Activated gamma-delta T cell treated with anti-CD3 and anti-CD28 coated beads, Interleukin-2, amount 50 U/mL, for 16 hours (primary cell): ENCODE results near the gene AXIN1.

Source experiments
- DNase-seq: peaks from one replicate; pipeline ENCODE4 v3.0.0-alpha.2; 2020; ENCODE audit warnings: low read depth

Gene AXIN1

DNA sequence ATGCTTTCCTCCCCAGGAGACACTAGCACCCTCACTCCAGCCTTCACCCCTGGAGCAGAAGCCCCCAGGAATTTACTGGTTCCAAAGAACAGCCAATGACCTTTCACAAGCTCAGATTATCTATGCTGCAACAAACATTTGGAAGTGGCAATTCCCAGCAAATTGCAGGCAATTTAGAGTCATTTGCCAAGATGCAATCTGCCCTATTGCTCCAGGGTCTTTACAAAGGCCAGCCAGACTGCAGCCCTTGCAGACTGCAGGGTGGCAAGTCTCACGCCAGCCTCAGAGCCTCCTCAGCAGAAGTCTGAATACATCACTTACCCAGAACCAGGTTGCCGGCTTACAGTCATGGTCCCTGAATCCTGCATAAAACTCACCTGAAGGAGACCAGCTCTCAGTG lies 21.8 kb downstream of the AXIN1 start:
- no peak for DNase-seq

DNA sequence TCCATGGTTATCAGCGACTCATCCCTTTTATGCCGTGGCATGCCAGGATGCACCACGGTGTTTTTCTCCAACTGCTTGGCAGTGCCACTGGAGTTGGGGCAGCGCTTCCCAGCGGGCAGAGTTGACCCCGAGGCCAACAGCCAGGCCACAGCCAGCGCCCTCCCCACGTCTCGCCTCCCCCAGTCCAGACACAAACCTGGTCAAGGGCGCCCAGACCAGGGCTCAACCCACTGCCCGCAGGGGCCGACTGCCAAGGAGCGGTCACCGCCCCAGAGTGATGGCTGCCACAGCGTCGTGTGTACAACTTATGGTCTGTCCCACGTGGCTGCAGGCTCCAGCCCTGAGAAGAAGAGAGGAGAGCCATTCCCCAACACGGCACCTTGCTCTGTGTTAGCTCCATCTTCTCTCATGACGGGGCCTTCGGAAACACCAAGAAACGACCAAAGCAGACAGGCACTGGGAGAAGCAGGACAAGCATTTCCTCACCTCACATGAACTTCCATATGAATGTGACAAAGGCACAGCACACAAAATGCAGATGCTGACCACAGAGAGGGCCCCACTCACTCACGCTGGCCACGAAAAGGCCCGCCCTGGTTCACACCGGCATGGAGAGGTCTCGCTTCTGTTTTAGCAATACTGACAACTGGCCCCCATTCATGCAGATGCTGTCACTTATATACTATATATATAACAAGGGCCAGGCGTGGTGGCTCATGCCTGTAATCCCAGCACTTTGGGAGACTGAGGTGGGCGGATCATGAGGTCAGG lies 27.0 kb downstream of the AXIN1 start:
- no peak for DNase-seq

- peak; percentile 52 for DNase-seq
Observed at GRCh38 chr16:324451-325334, 27.8 kb downstream of the AXIN1 start.

DNA sequence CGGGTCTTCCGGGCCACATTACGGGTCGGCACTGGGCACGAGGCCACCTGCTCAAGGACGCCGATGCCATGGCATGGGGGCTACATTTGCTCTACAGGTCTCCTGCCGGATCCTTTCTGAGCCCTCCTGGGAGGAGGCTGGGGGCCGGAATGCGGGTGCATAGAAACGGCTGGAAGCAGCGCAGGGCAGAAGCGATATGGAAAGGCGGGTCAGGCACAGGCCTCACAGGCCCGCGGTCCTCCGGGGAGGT lies 28.4 kb downstream of the AXIN1 start:
- DNase-seq, result no peak

- no peak for DNase-seq
Observed at GRCh38 chr16:322476-323143, 29.9 kb downstream of the AXIN1 start.

GRCh38 chr16:321532-321931 lies 31.0 kb downstream of the AXIN1 start:
- no peak for DNase-seq

DNA sequence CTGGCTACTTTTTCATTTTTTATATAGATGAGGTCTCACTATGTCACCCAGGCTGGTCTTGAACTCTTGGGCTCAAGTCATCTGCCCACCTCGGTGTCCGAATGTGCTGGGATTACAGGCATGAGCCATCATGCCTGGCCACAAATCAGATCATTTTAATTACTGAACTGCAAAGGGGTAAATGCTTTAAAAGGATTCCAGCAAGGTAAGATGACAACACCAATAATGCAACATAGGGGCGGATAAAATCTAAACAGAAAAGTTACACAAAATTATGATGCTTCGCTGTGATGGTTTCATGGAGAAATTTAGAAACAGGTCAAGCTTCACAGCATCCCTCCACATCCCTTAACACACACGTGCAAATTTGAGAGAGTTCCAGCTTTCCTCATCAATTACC lies 32.3 kb downstream of the AXIN1 start:
- DNase-seq, result no peak

- DNase-seq, result no peak
Observed at GRCh38 chr16:318628-319027, 33.9 kb downstream of the AXIN1 start.

GRCh38 chr16:317583-317982 lies 34.9 kb downstream of the AXIN1 start:
- no peak for DNase-seq

DNA sequence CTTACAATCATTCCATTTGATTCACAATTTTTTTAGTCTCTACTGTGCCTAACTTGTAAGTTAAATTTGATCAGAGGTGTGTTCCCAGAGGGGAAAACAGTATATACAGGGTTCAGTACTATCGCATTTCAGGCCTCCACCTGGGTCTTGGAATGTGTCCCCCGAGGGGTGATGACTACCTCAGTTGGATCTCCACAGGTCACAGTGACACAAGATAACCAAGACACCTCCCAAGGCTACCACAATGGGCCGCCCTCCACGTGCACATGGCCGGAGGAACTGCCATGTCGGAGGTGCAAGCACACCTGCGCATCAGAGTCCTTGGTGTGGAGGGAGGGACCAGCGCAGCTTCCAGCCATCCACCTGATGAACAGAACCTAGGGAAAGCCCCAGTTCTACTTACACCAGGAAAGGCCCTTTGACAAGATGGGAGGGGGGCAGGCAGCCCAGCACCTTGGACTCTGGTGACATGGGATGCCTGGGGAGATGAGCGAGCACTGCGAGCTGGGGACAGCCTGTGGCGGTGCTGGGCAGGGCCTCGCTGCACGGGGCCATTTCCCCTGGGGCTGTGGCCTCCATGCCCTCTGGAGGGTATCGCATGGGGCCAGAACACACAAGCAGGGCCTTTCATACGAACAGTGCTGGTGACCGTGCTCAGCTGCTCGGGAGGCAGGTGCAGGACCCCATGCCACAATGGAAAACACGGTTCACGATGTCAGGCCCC lies 35.6 kb downstream of the AXIN1 start:
- DNase-seq, result no peak

DNA sequence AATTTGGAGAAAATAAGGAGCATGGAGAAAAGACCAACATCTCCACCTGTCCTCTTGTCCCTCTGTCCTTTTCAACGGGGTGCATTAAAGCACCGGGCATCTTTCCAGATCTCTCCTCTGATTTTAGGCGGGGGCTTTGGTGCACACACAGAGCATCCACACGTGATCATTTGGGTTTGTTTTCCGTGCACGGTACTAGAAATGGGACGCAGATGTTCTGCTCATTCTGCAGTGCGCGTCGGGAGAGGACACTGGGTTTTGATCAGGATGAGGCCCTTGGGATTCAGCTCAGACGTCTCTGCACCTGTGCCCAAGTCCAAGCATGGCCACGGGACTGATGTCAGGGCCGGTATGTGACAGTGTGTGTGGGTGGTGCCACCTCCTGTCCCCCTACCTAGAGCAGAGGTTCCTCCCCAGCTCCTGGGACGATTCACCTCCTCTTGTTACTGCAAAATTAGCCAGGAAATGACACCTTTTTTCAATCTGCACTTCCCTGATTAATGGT lies 37.7 kb downstream of the AXIN1 start:
- DNase-seq, result no peak

DNA sequence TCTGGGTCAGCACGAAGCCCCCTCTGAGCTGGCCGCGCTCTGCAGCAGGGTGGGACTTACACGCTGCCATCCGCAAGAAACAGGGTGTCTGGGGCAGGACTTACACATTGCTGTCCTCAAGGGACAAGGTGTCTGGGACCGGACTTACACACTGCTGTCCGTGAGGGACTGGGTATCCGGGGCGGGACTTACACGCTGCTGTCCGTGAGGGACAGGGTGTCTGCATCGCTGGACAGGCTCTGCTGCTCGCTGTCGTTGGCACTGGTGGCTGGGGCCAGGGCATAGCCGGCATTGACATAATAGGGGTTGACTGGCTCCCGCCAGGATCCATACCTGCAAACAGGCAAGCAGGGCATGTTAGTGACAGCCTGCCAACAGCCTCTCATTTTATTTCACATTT lies 38.2 kb downstream of the AXIN1 start:
- no peak for DNase-seq

GRCh38 chr16:311725-312124 lies 40.8 kb downstream of the AXIN1 start:
- DNase-seq, result no peak

DNA sequence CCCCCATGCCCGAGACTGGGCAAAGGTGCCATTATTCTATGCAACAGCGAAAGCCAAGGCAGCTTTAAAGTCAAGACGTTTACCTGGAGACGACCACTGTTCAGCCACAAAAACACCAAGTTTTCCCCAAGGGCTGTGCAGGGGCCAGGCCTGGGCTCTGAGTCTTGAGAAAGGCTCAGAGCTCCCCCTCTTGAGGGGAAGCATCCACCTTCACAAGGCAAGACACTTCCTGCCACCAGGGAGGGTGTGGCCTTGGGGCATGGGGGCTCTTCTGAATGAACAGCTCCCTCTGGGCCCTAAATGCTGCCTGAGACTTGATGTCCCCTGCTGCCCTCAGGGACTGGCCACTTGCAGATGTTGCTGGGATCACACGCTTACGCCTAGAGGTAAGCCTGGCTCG lies 43.0 kb downstream of the AXIN1 start:
- DNase-seq, result no peak

GRCh38 chr16:307691-308312 lies 44.7 kb downstream of the AXIN1 start:
- DNase-seq, result peak; percentile 15

DNA sequence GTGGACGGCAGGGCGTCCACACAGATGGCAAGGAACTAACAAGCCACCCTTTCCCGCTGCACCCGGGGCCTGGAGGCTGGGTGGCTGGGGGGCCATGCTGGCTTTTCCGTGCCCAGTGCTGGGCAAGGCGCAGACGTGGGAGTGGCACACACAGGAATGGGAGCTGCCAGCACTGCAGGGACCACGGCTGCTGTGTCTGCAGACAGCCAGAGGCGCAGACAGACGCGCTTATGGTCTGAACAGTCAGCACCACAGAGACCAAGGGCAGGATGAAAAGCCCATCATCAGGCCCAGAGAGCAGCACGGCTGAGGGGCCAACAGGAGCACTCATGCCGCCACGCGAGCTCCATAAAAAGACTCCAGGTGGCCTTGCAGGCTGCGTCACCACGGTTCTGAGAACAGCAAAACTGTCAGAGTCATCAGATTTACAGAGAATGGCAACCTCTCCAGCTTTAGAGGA lies 45.6 kb downstream of the AXIN1 start:
- DNase-seq, result no peak

DNA sequence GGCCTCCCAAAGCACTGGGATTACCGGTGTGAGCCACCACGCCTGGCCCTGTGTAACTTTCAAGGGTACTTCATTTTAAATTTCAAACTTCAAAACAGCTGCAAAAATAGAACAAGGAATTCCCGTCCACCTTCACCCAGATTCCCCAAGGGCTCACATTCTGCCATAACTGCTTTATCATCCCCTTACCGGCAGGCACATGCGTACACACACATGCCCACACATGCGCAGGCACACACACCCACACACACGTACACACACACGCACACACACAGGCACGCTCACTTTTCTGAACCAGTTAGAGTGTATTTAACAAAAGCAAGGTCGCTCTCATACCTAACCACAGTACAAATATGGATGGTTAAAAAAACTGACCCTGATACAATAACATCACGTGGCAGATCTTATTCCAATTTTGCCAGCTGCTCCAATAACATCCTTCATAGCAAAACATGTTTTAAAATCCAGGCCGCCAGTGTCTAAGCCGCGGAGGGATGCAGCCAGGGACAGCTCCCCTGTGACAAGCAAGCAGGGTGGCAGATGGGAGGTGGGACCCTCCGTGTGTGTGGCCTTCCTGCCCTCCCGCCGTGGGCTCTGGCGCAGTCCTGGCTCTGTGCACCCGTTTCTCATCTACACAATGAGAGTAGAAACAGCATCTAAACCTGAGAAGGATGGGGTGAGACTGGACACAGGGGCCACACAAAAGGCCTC lies 46.5 kb downstream of the AXIN1 start:
- DNase-seq, result no peak

DNA sequence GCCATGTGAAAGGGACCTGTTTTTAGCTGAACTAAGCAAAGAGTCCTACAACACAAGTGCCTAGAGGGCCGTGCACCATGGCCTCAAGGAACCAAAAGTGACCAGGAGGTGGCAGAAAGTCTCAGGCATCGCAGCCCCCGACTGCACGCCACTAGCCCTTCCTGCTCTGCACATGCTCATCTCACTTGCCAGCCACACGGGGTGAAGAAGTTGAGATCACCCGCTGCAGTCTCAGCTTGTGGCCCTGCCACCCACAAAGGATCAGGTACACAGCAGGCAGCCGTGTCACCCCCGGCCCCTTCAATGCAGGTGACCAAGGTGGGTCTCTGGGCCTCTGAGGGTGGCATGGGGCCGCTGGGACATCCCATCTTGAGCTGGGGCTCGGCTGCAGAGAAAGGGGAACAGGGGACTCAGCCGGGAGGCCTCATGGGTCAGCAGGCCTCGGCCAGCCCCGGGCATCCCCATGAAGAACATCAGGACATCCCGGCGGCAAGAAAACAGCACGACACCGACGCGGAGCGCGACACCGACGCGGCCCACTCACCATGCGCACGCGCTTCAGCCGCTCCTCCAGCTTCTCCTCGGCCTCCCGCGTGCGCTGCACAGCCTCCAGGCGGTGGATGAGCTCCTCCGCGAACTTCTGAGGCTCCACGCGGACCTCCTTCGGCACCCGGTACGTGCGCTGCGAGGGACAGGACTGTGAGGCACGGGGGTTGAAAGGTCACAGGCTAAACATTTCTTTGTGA lies 48.6 kb downstream of the AXIN1 start:
- no peak for DNase-seq

- DNase-seq, result no peak
Observed at GRCh38 chr16:301950-302349, 50.6 kb downstream of the AXIN1 start.

DNA sequence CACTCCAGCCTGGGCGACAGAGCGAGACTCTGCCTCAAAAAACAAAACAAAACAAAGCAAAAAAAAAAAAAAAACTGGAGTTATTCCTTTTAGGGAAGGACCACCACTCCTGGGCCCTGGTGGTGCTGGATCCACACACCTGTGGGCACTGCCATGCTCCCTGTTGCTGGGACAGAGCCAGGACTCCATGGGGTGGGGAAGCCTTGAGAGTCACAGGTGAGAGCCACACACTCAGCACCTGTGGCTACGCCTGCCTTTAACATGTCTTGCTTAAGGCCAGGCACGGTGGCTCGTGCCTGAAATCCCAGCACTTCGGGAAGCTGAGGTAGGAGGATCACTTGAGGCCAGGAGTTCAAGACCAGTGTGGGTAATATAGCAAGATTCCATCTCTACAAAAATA lies 51.3 kb downstream of the AXIN1 start:
- no peak for DNase-seq
